Activated CD8-positive, alpha-beta memory T cell treated with anti-CD3 and anti-CD28 coated beads, Interleukin-2, amount 50 U/mL, for 48 hours (primary cell): ENCODE measurements around the gene TEX2.
"Not testable (repeated sequence)": the region's sequence is repeated elsewhere in the genome, so short reads cannot be mapped to it uniquely, and the experiment has no call there.

Experiments used
- DNase-seq: peaks from one replicate; pipeline ENCODE4 v3.0.0-alpha.2; 2020

The TEX2 gene

DNA sequence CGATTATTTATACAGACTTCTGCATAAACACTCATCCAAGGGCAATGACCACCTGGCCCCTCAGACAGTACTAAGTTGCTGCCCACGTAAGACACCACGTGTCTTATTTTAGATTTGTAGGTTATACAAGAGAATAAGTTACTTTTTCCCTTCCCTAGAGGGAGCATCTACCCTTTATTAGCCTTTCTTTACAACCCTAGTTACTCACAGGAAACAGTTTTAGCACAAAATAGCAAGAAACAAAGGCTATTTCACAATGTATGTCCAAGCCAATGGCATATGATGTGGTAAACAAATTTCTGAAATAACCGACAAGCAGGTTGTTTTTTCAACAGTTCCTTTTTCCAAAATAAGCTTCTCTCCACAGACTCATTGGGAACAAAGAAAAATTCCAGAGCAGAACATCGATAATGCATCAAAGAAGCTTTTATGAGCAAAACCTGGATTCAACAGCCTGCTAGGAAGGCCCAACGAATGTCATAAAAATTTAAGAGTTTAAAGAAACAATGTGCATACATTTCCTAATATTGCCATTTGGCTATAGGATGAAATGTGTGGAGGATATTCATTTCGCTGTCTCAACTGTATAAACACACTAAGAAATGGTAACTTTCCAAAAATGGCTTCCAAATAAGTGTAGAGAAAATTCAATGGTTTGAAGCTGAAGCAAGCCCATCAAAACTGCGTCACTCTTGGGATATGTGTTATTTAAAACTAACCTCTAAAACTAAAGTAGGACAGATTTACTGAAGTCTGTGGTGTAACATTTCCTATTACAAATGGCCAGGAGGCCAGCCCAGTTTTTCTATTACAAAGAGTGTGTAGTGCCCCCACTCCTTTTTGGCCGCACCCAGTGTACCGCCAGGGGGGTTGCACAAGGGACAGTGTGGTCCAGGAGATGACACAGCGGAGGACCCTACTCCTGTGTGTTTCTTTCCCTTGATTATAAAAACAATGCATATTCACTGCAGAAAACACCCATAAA, 82.7 kb downstream of the TEX2 start:
- no peak for DNase-seq

- DNase-seq = not testable (repeated sequence)
These were observed 84.0 kb downstream of the TEX2 start for GRCh38 chr17:64179024-64179423.

- no peak for DNase-seq
These were observed 84.8 kb downstream of the TEX2 start for GRCh38 chr17:64178011-64178825.

GRCh38 chr17:64177311-64178010, 85.6 kb downstream of the TEX2 start:
- DNase-seq = no peak

DNA sequence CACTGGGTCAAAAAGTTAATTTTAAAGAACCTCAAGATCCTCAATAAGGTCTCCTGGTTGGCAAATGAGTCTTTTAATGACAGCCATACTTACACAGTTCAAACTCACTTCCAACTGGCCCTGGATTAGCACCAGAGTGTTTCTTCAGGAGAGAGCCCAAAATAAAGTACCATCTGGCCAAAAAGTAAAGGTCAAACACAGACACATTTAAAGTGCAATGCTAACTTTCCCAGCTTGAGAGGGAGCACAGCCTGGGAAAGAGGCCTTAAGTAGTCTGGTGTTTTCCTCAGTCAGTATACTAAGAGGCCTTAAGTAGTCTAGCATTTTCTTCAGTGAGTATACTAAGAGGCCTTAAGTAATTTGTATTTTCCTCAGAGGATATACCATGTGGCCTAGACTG, 86.5 kb downstream of the TEX2 start:
- DNase-seq = no peak

DNA sequence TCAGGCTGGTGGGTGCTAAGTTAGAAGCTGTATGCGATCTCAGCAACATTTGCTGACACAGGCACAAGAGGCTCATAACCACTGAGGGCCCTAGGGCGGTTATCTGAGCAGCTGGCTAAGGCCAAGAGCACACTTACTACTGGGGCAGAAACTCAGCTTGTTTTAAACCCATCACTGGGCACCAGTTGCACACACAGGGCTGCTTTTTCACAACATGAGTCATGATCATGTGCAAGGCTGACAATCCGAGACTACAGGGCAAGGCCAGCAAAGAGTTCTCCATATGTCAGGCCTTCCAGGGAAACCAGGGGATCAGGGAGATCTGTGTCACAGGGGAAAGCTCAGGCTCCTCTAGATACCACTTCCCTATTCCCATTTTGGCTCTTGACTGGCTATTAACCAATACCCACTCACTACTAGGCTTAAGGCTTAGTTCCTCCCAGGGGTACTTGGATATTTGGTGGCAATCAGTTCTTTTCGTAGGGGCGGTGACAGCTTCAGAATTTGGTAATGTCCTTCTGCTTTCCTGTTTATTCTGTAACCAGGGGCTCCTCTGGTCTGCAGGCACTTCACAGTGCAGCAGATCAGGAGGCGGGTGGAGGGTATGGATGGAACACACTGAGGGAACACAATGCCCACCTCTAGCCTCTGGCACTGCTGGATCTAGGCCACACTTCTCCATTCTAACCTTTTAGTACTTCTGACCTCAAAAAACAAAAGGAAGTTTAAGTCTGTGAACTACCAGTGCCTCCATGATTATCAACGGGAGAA, 88.2 kb downstream of the TEX2 start:
- DNase-seq = no peak

GRCh38 chr17:64173646-64174045, 89.4 kb downstream of the TEX2 start:
- no peak for DNase-seq

- DNase-seq = no peak
These were observed 90.5 kb downstream of the TEX2 start for GRCh38 chr17:64172510-64172909.

GRCh38 chr17:64171041-64171440, 92.0 kb downstream of the TEX2 start:
- DNase-seq = no peak

DNA sequence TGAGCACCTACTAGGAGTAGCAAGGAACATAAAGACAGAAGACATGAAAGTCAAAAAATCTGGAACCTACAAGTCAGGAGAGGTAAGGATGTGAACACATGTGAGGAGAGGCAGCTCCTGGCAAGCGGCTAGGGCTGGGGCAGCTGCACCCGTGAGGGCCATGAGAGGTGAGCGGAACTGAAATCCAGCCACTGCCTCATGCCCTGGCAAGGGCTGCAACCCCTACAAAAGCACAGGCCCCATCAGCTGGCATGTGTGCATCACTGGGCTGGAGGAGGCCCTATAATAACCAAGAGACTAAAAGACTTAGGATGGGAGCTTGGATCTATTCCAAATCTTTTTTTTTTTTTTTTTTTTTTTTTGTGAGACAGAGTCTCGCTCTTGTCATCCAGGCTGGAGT, 92.8 kb downstream of the TEX2 start:
- no peak for DNase-seq

- not testable (repeated sequence) for DNase-seq
These were observed 95.4 kb downstream of the TEX2 start for GRCh38 chr17:64167666-64168065.

DNA sequence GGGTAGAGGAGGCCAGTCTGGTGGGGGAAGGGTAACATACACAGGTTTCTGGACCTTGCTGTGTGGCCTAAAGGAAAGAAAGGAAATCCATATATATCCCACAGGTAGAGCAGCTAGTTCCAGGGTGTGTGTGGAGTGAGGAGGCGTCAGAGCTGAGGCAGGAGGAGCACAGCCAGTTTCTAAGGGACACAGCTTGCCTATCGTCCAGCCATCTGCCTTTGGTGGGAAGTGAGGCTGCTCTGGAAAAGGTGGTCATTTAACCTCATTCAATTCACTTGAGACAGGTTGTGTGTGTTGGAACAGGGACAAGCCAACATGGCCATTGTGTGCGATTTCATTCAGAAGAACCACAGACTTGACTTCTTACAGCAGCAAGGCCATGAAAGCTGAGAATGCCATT, 96.2 kb downstream of the TEX2 start:
- no peak for DNase-seq

DNA sequence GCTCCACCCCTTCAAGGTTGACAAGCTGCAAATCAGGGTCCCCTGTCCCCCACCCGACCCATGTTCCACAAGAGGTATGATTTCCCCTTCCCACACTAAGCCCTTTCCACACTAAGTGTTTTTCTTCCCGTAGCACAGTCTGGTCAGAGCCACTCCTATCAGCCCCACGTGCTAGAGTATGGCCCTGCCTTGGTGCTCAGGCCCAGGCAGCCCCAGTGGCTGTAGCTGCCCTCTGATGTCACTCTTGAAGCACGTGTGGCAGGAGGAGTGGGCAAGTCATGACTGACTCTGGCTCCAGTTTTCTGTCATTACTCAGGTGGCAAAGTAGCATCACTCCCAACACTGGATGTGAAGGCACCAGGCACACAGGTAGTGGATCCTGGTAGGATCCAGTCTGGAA, 97.7 kb downstream of the TEX2 start:
- DNase-seq = peak; percentile 29

DNA sequence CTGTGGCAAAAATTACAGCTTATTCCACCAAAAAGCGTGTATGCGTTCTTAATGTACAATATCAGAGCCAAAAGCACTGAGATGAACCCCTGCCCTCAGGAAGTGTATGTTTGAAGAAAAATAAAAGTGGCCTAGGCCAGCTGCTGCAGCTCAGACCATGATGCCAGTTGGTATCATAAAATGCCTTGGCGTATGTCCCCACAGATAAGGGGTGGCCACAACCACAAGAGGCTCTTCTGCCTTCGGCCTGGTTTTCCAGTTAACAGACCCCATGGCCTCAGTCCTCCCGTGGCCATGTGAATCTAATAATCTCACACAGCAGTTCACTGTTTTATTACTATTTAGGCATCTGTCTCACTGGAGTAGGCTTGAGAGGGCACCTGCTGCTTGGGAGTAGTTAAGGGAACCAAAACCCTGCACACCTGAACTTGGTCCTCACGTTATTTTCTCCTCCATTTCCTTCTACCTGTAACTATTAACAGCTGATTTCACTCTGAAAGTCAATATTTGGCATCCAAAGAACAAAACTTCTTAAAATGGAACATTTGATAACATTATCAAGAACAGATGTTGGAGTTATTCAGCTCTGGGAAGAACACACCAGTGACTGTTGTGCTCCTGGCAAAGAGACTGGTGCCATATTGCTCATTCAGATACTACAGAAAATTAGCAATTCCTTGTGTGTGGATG, 98.3 kb downstream of the TEX2 start:
- DNase-seq = no peak

- peak; percentile 15 for DNase-seq
These were observed 99.6 kb downstream of the TEX2 start for GRCh38 chr17:64163468-64163867.

- peak; percentile 22 for DNase-seq
These were observed 100.5 kb downstream of the TEX2 start for GRCh38 chr17:64162554-64162953.

- DNase-seq = no peak
These were observed 101.5 kb downstream of the TEX2 start for GRCh38 chr17:64161380-64162176.

DNA sequence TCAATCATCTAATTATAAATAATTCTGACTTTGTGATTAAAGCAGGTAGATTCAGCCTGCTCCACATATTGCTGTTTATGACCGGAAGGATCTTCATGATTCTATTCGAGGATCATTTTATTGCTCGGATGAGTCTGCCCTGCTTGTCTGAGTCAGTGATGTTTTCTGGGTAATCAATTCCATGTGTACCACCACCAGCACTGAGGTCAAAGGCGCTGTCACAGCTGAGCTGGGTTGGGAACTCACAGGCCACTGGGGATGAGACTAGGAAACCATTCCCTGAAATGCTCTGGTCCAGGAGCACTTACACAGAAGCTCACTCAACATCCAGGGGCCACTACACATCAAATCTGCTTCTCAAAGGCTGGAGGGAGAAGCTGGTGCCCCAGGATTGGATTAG, 102.7 kb downstream of the TEX2 start:
- no peak for DNase-seq

GRCh38 chr17:64158831-64159590, 104.0 kb downstream of the TEX2 start:
- DNase-seq = no peak

GRCh38 chr17:64158406-64158805, 104.7 kb downstream of the TEX2 start:
- no peak for DNase-seq
